ENCODE data around the gene FBXW9.

FBXW9 gene

DNA sequence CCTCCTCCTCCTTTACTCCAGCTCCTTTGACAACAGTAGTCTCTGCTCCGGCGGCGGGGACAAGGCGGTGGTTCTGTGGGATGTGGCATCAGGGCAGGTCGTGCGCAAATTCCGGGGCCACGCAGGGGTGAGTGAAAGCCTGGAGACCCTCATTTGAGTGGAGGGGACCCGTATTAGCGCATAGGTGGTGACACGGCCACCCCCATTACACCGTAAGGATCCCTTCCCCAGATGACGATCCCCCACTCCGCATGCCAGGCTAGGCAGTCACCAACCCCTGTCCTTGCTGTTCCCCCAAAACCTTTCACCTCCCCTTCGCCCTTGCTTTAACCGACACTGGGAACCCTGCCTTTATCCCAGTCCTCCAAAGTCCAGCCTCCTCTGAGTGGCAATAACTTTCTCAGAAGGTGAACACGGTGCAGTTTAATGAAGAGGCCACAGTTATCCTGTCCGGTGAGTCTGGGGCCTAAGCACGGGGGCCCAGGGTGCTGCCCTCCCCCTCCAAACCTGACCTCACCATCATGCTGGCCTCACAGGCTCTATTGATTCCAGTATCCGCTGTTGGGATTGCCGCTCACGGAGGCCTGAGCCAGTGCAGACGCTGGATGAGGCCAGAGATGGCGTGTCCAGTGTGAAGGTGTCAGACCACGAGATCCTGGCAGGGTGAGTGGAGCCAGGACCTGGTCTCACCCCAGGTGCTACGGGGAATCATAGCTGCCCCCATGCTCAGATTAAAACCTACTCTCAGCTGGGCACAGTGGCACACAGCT lies 26.1 kb downstream of the FBXW9 start:
- in situ Hi-C loops (cut with HindIII; ENCODE audit: low sequenced_read_pairs): no loop called here
- peak overlapping the region; percentile 88 for H3K4me3 ChIP-seq (ENCODE audit: low read depth, low read length)
- TF ChIP-seq, protein P1, sequence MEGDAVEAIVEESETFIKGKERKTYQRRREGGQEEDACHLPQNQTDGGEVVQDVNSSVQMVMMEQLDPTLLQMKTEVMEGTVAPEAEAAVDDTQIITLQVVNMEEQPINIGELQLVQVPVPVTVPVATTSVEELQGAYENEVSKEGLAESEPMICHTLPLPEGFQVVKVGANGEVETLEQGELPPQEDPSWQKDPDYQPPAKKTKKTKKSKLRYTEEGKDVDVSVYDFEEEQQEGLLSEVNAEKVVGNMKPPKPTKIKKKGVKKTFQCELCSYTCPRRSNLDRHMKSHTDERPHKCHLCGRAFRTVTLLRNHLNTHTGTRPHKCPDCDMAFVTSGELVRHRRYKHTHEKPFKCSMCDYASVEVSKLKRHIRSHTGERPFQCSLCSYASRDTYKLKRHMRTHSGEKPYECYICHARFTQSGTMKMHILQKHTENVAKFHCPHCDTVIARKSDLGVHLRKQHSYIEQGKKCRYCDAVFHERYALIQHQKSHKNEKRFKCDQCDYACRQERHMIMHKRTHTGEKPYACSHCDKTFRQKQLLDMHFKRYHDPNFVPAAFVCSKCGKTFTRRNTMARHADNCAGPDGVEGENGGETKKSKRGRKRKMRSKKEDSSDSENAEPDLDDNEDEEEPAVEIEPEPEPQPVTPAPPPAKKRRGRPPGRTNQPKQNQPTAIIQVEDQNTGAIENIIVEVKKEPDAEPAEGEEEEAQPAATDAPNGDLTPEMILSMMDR (IDR thresholded peaks at IDR 0.05; ENCODE audit: low read depth, low read length): no peak
- no peak for DNase-seq (ENCODE audit: low read depth, low spot score)

DNA sequence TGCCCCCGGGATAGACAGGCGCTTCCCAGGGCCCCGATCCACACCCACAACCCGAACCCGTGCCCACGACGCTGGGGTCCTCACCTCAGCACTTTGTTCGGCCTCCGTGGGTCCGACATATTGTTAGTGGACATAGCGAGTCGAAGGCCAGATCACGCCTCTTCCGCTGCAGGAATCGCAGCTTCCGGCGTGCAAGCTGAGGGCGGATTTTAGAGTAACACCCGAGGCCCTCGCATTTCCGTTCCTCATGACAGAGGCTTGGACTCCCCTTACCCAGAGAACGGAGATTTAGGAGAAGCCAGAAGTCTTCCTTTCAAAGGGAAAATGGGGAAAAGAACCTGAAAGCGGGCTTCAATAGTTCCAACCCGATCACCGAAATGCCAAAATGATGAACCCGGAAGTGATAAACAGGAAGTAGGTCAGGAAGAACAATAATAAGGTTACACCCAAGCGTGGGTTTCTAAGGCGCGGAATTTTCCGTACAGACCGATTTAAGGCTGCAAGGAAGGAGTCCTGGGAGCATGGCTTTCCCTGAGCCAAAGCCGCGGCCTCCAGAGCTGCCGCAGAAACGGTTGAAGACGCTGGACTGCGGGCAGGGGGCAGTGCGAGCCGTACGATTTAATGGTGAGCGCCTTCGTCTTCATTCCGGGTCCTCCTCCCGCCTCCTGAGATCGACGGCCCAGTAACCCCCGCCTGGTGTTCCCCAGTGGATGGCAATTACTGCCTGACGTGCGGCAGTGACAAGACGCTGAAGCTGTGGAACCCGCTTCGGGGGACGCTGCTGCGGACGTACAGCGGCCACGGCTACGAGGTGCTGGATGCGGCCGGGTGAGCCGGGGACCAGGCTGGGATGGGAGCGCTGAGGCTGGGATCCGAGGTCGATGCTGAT lies 26.9 kb downstream of the FBXW9 start:
- DNase-seq (ENCODE audit: low read depth, low spot score): peak; percentile 92
- in situ Hi-C loops (cut with HindIII; ENCODE audit: low sequenced_read_pairs): no loop called here
- TF ChIP-seq, protein P1 (IDR thresholded peaks at IDR 0.05; ENCODE audit: low read depth, low read length): no peak
- peak overlapping the region; percentile 88 for H3K4me3 ChIP-seq (ENCODE audit: low read depth, low read length)

DNA sequence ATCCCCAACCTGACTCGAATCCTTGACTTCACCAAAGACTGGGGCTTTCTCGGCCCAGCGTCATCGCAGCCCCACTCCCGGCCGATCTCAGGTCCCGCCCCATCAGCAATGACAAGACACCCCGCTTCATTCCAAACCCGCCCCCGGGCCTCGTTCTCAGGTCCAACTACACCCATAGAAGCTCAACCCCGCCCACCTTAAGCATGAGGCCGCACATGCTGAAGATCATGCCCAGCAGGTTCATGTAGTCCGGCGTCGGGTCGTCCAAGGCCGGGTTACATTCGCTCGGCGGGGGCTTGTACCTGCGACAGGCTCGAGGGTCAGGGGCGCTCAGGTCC lies 27.5 kb downstream of the FBXW9 start:
- in situ Hi-C loops (cut with HindIII; ENCODE audit: low sequenced_read_pairs): no loop called here
- H3K4me3 ChIP-seq (ENCODE audit: low read depth, low read length): peak overlapping the region; percentile 88
- TF ChIP-seq, protein P1 (IDR thresholded peaks at IDR 0.05; ENCODE audit: low read depth, low read length): no peak
- DNase-seq (ENCODE audit: low read depth, low spot score): peak; percentile 39

DNA sequence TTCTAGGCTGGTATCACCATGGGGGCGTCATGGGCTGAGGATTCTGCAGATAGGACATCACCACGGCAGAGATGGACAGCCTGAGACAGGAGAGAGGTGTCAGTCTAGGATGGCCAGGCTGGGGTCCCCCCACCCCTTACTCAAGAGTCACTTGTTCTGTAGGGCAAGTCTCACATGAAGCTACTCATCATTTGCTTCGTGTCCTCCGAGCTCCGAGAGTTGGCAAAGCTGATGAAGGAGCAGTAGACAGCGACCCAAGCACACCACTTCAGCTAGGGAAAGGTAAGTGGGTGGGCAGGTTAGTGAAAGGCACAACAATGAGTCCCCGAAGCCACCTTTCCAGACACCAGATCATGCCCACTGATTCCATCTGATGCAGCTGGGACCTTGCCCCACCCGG lies 28.1 kb downstream of the FBXW9 start:
- TF ChIP-seq, protein P1 (IDR thresholded peaks at IDR 0.05; ENCODE audit: low read depth, low read length): no peak
- no peak for DNase-seq (ENCODE audit: low read depth, low spot score)
- H3K4me3 ChIP-seq (ENCODE audit: low read depth, low read length): peak overlapping the region; percentile 88
- in situ Hi-C loops (cut with HindIII; ENCODE audit: low sequenced_read_pairs): no loop called here

DNA sequence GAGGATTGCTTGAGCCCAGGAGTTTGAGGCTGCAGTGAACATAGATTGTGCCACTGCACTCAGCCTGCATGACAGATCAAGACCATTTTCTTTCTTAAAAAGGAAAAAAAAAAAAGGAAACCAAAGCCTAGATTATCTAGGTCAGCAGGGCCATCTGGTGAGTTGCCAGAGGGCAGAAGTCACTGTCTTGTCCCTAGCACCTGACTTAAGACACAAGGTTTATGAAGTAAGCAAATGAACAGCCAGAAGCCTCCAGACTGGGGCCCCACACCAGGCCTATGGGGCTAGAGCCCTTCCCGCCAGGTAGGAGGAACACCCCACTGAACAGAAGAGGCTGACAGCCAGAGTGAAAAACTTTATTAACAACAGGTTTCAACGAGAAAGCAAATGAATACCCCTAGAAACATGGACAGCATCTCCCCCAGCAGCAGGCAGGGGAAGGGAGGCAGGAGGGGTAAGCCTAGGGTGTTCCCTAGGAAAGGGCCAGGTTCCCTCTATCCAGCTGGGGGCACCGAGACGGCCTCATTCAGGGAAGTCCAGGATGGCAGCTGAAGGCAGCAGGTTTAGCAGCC lies 28.6 kb downstream of the FBXW9 start:
- in situ Hi-C loops (cut with HindIII; ENCODE audit: low sequenced_read_pairs): no loop called here
- no peak for DNase-seq (ENCODE audit: low read depth, low spot score)
- H3K4me3 ChIP-seq (ENCODE audit: low read depth, low read length): no peak overlapping the region
- TF ChIP-seq, protein P1 (IDR thresholded peaks at IDR 0.05; ENCODE audit: low read depth, low read length): no peak

DNA sequence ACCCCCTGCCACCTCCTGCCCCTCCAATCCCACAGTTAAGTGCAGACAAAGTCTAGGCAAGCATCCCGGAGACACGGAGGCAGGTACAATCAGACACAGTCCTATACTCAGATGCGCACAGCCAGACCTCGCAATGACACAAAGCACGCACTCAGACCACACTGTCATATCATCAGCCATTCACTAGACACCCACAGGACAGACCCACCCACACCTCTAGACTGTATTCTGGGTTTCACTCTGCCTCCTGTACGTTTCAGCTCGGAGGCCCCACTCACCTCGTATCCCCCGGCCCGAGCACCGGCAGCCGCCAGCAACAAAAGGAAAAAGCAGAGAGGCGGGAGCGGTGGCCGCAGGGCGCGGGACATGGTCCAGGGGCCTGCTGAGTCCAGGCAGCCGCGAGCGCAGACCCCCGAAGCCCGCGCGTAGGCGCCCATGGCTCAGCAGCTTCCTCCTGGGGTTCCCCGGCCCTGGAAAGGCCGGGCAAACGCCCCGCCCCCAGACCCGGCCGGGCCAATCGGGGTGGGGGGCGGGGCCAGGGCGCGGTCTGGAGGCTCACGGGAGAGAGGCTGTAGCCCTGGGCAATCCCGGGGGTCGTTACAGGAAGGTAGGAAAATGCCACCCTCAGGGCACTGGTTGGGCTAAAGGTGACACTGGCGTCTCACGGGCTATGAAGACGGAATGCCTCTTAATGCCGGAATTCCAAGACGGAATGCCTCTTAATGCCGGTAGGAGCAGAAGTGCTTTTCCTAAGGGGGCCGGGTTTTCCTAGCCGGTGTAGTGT lies 30.0 kb downstream of the FBXW9 start, which contains the start of the genes MAN2B1 and WDR83:
MAN2B1 (minus strand) TSS at position 478 of the 784 bp plus-strand sequence; CDS start at position 437, 41 bp downstream.
WDR83 (plus strand) TSS at position 543 of the 784 bp plus-strand sequence. CDS start 2,984 bp downstream, outside the sequence.
- in situ Hi-C loops (cut with HindIII; ENCODE audit: low sequenced_read_pairs): no loop called here
- peak within 1 kb of the TSS; percentile 82 for H3K4me3 ChIP-seq (ENCODE audit: low read depth, low read length)
- peak; percentile 72 for DNase-seq (ENCODE audit: low read depth, low spot score)
- TF ChIP-seq, protein P1 (IDR thresholded peaks at IDR 0.05; ENCODE audit: low read depth, low read length): no peak
